GM18511 (cell line): ENCODE results near the gene SLC25A40.
"Not testable (repeated sequence)": the region's sequence is repeated elsewhere in the genome, so short reads cannot be mapped to it uniquely, and the experiment has no call there.

ENCODE experiments used
- ATAC-seq: cut with Tn5 transposase; IDR thresholded peaks from one replicate; pipeline ENCODE4 v1.9.1; 2021; ENCODE audit warnings: mild to moderate bottlenecking, moderate library complexity; ENCODE audit not compliant: unreplicated experiment

Gene SLC25A40

DNA sequence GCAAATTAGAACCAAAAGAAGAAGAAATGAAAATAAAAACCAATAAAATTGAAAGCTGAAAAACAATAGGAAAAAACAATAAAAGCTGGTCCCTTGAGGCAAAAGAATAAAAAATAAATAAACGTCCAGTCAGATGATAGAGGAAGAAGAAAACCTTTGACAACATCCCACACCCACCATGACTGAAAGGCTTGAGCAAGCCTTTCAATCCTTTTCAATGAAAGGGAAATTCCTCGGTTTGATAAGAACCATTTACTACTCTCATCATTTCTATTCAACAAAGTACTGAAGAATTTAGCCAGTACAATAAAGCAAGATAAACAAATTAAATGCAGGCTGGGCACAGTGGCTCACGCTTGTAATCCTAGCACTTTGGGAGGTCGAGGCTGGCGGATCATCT is 3.8 kb downstream of the SLC25A40 start:
- no peak for ATAC-seq

DNA sequence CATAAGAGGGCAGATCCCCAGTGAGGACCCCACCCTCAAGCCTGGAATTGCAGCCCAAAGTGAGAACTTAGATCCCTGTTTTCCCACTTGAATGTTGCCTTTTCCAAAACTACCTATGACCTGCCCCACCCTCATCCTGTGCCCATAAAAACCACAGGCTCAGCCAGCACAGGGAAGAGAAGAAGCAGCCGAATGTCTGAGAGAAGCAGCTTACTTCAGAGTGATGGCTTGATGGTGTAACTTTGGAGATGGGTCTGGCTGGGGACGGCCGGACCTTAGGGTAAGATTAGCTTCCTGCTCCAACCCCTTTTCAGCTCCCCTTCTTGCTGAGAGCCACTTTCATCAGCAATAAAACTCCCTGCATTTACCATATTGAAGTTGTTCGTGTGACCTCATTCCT is 5.7 kb downstream of the SLC25A40 start:
- no peak for ATAC-seq

DNA sequence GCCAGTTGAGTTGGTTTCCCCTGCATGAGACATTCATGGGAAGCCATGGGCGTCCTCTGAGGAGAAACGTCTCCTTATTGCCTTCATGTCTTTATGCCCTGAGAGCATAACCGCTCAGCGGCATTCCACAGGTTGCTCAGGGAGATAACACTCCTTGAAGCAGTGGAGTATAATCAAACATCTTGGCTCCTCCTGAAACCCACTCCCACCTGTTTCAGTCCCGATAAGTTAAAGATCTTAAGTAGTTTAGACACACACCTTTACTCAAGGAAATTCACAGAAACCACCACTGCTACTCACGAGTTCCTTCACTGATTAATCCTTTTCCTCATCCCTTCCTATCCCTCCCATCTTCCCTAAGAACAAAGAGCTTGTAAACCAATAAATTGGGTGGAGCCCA is 9.6 kb downstream of the SLC25A40 start:
- ATAC-seq, result not testable (repeated sequence)

DNA sequence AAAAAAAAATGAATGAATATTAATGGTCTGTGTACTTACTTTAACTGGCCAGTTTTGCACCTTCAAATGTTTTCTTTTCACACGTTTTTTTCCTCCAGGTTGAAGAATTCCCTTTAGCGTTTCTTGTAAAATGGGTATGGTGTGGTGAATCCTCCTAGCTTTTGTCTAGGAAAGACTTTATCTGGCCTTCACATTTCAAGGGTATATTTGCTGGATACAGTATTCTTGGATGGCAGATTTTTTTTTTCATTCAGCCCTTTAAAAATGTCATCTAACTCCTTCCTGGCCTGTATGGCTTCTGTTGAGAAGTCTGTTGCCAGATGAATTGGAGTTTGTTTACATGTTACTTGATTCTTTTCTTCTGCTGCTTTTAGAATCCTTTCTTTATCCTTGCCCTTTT is 10.1 kb downstream of the SLC25A40 start:
- ATAC-seq, result no peak

DNA sequence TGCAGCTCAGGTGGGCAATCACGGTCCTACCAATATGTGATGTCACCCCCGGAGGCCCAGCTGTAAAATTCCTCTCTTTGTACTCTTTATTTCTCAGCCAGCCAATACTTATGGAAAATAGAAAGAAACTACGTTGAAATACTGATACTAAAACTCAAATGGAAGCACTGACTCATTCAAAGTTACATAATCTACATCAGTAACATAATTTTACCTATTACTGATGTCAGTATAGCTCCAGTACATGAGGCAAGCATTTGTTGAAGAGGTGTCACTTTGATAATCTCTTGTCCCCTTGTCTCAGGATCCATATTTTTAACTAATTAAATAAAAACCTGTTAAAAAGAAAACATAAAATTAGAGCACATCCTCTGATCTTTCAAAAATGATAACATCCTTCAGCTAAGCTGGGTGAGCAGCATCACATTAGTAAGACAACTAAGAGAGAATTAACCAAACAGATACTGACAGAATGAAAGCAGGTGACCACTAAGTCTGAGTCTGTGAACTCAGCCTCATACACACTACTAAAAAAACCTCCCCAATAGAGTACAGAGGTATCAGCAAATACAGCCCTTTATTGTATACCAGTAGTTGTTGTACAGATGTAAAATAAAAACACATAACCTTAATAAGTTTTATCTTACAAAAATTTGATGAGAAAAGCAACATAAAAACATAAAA is 17.6 kb downstream of the SLC25A40 start:
- no peak for ATAC-seq

DNA sequence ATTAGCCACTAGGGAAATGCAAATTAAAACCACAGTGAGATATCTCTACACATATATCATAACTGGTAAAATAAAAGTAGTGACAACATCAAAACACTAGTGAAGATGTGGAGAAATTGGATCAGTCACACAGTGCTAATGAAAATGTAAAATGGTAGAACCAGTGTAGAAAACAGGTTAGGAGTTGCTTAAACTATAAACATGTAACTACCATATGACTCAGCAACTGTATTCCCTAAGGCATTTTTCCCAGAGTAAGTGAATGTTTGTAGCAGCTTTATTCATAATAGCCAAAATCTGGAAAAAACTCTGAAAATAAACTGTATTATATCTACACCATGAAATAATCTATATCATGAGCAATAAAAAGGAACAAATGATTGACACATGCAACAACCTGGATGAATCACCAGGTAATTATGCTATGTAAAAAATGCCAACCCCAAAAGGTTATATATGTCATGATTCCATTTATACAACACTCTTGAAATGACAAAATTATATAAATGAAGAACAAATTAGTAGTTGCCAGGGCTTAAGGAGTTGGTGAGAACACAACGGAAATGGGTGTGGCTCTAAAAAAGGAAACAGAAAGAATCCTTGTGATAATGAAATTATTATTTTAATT is 22.8 kb downstream of the SLC25A40 start:
- no peak for ATAC-seq

DNA sequence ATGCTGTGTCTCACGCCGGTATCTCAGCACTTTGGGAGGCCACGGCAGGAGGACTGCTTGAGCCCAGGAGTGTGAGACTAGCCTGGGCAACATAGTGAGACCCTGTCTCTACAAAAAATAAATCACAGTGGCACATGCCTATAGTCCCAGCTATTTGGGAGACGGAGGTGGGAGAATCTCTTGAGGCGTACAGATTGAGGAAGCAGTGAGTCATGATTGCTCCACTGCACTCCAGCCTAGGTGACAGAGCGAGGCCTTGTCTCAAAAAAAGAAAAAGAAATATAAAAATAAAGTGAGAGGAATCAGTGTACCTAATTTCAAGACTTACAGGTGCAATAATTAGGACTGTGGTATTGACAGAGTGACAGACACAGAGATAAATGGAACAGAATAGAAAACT is 23.9 kb downstream of the SLC25A40 start:
- ATAC-seq, result no peak

DNA sequence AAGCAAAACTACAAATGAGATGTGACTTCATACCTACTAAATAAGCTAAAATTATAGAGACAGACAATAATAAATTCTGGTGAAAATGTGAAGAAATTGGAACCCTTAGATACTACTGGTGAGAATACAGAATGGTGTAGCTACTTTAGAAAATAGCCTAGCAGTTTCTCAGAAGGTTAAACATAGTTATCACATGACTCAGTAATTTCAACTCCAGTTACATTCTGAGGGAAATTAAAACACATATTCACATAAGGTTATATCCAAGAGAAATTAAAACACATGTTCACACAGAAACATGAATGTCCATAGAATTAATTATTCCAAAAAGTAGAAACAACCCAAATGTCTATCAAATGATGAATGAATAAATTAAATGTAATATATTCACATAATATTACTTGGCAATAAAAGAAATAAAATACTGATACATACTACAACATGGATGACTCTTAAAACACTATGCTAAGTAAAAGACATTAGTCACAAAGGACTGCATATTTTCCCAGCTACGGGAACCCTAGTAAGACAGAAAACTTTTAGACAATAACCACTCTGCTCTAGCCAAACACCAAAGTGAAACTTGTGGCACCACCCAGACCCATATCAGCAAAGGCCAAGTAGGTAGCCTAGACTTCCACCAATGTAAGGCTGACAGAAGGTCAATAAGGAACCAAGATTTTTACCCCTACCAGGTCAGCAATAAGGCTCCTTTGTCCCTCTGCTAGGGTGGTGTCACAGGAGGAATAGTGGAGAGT is 25.1 kb downstream of the SLC25A40 start:
- no peak for ATAC-seq

DNA sequence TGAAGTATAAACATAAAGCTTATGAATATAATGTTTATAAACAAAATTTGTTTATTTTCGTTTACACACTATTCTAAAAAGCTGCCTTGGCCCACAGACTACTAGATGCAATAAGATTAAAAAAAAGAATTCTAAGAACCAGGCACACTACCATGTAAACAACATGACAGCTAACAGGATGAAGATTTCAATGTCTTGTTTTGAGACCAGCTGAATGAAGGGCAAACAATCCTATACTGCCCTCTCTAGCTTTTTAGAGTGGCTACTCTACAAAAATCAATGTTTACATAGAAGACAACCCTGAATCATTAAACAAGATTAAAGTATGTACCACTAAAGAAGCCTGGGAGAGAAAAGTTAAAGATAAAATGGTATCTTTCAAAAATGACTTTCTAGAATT is 38.6 kb downstream of the SLC25A40 start:
- no peak for ATAC-seq

DNA sequence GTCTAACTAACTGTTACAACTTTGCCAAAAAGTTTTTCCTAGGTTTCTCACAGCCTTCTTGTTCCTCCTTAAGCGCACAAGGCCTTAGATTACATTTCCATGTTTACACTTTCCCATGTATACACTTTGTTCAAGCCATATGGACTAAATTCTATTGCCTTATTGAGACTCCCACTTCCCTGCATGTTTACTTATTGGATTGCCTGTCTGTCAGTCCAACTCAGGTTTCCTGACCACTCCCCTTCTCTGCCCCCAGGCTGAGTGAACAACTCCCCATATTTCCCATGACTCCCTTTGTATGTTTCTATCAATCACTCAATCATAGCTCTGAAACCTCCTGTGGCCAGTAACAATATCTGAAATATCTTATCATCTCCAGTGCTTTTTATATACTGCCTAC is 43.0 kb downstream of the SLC25A40 start:
- ATAC-seq, result no peak

DNA sequence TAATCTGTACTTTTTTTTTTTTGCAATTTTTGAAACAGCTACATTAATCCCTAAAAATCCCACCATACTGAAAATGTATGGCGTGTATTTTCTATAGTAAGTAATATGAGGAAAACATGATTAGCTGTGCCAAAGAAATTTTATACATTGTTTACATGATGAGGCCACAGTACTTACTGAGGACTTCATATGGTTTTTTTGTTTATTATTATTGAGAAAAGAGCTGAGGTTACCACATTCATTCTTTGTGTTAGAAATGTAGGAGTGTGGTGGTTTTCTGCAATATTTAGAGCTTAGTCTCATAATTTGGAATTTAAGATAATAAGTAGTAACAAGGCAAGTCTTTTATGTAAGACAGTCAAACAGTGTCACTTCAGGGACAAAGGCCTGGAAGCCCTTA is 45.1 kb downstream of the SLC25A40 start:
- no peak for ATAC-seq

DNA sequence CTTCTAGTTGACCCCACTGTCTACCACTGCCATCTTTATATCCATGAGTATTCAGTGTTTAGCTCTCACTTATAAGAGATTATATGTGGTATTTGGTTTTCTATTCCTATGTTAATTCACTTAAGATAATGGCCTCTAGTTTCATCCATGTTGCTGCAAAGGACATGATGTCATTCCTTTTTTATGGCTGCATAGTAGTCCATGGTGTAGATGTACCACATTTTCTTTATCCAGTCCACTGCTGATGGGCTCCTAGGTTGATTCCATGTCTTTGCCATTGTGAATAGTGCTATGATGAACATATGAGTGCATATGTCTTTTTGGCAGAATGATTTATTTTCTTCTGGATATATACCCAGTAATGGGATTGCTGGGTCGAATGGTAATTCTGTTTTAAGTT is 47.8 kb downstream of the SLC25A40 start:
- ATAC-seq, result not testable (repeated sequence)

DNA sequence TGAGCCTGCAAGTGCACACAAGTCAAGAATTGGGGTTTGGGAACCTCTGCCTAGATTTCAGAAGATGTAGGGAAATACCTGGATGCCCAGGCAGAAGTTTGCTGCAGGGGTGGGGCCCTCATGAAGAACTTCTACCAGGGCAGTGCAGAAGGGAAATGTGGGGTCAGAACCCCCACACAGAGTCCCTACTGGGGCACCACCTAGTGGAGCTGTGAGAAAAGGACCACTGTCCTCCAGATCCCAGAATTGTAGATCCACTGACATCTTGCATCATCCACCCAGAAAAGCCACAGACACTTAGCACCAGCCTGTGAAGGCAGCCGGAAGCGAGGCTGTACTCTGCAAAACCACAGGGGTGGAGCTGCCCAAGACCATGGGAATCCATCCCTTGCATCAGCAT is 50.8 kb downstream of the SLC25A40 start:
- not testable (repeated sequence) for ATAC-seq

DNA sequence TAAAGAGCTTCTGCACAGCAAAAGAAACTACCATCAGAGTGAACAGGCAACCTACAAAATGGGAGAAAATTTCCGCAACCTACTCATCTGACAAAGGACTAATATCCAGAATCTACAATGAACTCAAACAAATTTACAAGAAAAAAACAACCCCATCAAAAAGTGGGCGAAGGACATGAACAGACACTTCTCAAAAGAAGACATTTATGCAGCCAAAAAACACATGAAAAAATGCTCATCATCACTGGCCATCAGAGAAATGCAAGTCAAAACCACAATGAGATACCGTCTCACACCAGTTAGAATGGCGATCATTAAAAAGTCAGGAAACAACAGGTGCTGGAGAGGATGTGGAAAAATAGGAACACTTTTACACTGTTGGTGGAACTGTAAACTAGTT is 54.1 kb downstream of the SLC25A40 start:
- ATAC-seq, result not testable (repeated sequence)

DNA sequence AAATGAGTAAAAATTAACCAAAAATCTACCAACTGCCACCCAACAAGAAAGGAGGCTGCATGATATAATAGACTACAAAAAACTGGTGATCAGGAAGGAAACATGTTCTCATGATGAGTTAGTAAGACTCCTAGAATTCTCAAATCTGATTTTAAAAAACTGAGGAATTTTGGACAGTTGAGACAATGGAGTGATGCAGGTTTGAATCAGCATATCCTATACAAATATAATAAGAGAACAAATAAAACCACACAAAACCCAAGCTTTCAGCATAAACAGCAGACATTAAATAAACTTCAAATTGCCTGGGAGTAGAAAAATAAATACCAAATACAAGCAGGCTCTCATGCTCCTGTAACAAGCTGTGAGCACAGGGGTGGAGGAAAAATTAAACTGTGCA is 57.8 kb downstream of the SLC25A40 start:
- no peak for ATAC-seq

DNA sequence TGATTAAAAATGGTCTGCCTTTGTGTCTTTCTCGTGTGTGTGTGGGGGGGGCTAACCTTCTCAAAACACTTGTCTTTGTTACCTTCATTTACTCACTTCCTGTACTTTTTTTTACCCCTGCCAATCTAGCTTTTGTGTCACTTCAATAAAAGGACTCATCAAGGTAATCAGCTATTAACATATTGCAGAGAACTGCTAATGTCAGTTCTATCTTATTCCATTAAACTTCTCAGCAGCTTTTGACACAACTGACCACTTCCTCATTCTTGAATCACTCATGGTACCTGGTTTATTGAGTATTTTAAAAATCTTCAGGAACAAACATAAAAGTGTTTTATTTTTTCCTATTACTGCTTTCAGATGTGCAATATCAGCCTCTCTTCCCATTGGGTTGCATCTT is 59.8 kb downstream of the SLC25A40 start:
- no peak for ATAC-seq

DNA sequence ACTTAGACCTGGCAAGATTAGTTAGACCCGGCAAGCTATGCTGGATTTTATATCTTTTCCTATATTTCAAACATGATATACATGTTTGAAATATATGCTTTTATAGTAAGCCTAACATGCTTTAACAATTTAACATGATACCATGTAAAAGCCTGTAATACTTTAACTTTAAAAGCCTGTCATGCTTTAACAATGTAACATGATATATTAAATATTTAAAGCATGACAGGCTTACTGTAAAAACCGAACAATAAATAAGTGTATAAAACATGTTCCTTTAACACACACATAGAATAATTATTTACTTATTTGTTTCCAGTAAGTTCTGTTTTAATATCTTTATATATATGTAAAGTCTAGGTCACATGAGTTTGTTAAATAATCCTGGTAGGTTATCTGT is 65.4 kb downstream of the SLC25A40 start:
- no peak for ATAC-seq

DNA sequence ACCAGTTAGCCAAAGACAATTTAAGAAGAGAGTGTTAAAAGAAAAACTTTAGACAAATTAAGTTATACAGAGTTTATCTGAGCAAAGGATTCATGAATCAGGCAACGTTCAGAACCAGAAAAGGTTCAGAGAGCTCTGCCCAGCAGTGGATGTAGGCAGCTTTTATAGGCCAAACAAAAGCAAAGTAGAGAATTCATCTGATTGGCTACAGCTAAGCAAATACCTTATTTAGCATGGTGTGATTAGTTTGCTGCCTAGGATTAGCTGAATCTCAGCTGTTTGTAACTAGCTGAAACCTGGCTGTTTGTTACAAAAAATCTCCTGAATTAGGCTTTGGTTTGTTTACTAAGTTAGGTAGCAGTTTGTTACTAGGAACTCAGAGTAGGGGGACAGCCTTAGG is 66.0 kb downstream of the SLC25A40 start:
- no peak for ATAC-seq

DNA sequence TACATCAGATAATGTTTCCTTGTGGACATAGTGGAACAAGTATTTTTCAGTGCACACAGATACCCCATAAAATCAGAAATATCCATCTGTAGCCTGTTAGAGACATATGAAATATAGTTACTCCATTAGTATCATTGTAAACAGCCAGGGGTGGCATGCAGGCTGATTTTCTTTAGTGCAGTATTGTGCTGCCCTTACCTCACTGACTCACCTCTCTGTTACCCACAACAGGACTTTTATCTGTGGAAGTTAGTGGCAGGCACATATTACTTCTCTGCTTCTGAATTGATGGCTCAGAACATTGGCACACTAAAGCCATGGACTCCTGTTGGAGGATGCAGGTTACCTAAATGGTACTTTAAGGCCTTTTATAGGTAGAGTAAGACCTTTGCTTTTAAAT is 70.0 kb downstream of the SLC25A40 start:
- ATAC-seq, result no peak

DNA sequence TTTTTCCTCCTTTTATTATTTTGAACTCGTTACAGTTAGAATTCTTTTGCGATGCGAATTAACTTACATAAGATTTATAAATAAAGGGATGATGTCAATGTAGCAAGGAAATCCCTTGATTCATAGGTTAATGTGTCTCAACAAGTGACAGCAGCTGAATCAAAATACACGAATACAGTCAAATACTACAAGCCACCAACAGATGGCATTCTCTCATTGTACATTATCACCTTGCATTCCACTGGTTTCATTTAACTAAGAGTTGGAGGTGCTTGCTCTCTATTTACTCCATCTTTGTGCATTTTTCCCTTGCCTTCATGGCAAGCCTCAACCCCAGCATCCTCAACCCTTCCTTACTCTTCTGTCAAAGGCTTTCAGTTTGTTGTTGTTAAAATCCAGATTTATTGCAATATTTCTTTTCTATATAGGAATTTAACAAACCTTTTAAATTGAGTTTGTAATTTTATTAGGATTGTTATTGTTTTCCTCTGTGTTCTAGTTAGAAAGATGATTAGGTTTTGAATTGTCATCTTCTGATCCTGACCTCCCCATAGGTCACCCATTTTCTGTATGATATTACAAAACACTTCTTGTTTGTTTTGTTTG is 78.3 kb downstream of the SLC25A40 start:
- peak; percentile 94 for ATAC-seq

DNA sequence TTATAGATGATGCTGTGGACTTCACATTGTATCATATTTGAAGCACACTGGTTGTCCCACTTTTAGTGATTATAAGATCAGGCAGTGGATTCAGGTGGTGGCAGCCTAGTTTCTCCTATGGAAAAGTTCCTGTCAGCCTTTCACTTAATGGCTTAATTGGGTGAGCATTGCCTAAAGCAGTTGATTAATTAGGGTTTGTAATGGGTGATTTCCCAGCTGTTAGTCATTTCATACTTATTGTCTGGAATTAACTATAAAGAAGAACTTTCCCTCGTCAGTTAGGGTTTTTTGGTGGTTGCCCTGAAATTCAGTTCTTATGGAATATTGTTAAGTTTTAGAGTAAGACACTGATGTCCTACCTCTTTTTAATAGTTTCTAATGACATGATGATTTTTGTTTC is 78.8 kb downstream of the SLC25A40 start:
- peak; percentile 19 for ATAC-seq
